ENCODE data around the gene MMP28. TPM values are rescaled to one million over a fixed set of nuclear protein-coding genes. Genes with fewer than 3 reads are reported as not detected.

Gene MMP28
- total RNA-seq, 1 experiment from 2014 or later, result not detected

DNA sequence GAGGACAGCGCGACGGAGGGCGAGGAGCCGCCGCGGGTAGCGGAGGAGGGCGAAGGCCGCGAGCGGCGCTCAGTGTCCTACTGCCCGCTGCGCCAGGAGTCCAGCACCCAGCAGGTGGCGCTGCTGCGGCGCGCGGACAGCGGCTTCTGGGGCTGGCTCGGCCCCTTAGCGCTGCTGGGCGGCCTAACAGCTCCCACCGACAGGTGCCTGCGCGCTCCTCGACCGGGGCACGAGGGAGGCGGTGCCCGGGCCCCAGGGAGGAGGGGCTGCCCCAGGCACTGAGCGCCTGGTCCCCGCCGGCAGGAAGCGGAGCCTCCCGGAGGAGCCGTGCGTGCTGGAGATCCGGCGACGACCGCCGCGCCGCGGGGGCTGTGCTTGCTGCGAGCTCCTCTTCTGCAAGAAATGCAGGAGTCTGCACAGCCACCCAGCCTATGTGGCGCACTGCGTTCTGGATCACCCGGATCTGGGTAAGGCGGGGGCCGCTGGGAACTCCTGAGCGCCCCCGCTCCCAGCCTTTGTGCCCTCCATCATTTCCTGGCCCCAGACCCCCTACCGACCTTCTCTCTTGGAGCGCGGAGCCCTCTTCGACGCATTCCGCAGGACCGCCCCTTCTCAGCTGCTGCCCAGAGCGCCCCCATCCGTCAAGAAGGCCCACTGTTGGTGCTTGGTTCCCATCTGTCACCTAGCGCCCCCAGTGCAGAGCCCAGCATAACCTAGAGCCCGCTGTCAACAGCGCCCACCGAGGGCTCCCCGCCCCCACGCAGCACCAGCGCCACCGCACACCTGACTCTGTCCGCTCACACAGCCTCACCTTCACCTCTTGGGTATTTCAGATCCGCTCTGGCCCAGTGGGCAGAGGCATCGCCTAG is 31.1 kb downstream of the MMP28 start:
- peak overlapping the region in 1 of 3 experiments; percentile 66; a peak in 3 of 7 replicates for H3K27ac Mint-ChIP-seq
- no peaks in the 10 kb centered on the region for H3K79me2 ChIP-seq (ENCODE audit: insufficient read depth, low read length)
- H2BK5ac ChIP-seq (ENCODE audit: insufficient read length, low read length), result no peak overlapping the region
- WGBS (ENCODE audit: extremely low coverage, insufficient read length, low lambda C conversion rate), result no CpG with 5 or more reads among the region's 75 CpGs
- no peaks in the 10 kb centered on the region for H3K9me3 ChIP-seq (ENCODE audit: control insufficient read depth, low read depth, low read length)
- no peak overlapping the region for H4K8ac ChIP-seq (replicated peaks; ENCODE audit: insufficient read length, low read depth, low read length)
- peaks cover 5% of the 10 kb centered on the region for H3K23me2 ChIP-seq (ENCODE audit: insufficient read length, low read depth, low read length, poor library complexity, severe bottlenecking)
- no peaks in the 10 kb centered on the region for H4K20me1 ChIP-seq (ENCODE audit: control insufficient read depth, insufficient read depth, insufficient read length)
- no peak overlapping the region for H2AK5ac ChIP-seq (ENCODE audit: insufficient read length, low read length)
- no peak overlapping the region for H4K5ac ChIP-seq (ENCODE audit: insufficient read length, low read depth, low read length)
- no peak overlapping the region for H3K23ac ChIP-seq (ENCODE audit: insufficient read length, low read depth, low read length)
- peaks cover 2% of the 10 kb centered on the region; the same call in 1 of the 2 replicates for H3K27me3 ChIP-seq (ENCODE audit: insufficient read depth, low read length)
- peak overlapping the region; percentile 39 for H3K4me2 ChIP-seq (ENCODE audit: insufficient read depth, insufficient read length, low read length)
- H2BK120ac ChIP-seq (ENCODE audit: low read depth, low read length, poor library complexity, severe bottlenecking), result no peak overlapping the region
- H3K4me1 ChIP-seq (ENCODE audit: insufficient read depth, low read length), result no peaks in the 10 kb centered on the region; the same call in 1 of the 2 replicates
- H3K4ac ChIP-seq (ENCODE audit: low read depth, low read length), result no peak overlapping the region
- H3K4me3 Mint-ChIP-seq, result peak overlapping the region; percentile 76 to 87
- no peak overlapping the region for H2BK12ac ChIP-seq (ENCODE audit: insufficient read length, low read depth, low read length)
- H3K27me3 Mint-ChIP-seq (ENCODE audit: low read depth), result peaks cover 28% of the 10 kb centered on the region
- H3T11ph ChIP-seq (ENCODE audit: low read length), result no peak overlapping the region
- peaks cover 14 to 17% of the 10 kb centered on the region in 2 experiments for H3K4me1 Mint-ChIP-seq
- TF ChIP-seq, protein P1, sequence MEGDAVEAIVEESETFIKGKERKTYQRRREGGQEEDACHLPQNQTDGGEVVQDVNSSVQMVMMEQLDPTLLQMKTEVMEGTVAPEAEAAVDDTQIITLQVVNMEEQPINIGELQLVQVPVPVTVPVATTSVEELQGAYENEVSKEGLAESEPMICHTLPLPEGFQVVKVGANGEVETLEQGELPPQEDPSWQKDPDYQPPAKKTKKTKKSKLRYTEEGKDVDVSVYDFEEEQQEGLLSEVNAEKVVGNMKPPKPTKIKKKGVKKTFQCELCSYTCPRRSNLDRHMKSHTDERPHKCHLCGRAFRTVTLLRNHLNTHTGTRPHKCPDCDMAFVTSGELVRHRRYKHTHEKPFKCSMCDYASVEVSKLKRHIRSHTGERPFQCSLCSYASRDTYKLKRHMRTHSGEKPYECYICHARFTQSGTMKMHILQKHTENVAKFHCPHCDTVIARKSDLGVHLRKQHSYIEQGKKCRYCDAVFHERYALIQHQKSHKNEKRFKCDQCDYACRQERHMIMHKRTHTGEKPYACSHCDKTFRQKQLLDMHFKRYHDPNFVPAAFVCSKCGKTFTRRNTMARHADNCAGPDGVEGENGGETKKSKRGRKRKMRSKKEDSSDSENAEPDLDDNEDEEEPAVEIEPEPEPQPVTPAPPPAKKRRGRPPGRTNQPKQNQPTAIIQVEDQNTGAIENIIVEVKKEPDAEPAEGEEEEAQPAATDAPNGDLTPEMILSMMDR (conservative IDR thresholded peaks at IDR 0.05), result peak; percentile 85
- peak; percentile 97 for DNase-seq
- H3K18ac ChIP-seq (ENCODE audit: insufficient read length, low read depth, low read length), result no peak overlapping the region
- H2BK20ac ChIP-seq (ENCODE audit: low read depth, low read length, poor library complexity, severe bottlenecking), result no peak overlapping the region
- no peak overlapping the region for H2AFZ ChIP-seq (ENCODE audit: low read length)
- no peaks in the 10 kb centered on the region for H3K79me1 ChIP-seq (ENCODE audit: insufficient read depth, low read depth, low read length, poor library complexity, severe bottlenecking)
- H3K9me3 Mint-ChIP-seq, result no peaks in the 10 kb centered on the region; a peak in 3 of 5 replicates
- no peaks in the 10 kb centered on the region; a peak in 2 of 7 replicates for H3K36me3 Mint-ChIP-seq (ENCODE audit: insufficient read depth in 1 of 3, low read depth in 3 of 3)
- H4K91ac ChIP-seq (ENCODE audit: insufficient read length, low read depth, low read length), result no peak overlapping the region
- H3K14ac ChIP-seq (ENCODE audit: insufficient read depth, low read length), result no peak overlapping the region
- no peak overlapping the region for H3K9ac ChIP-seq (ENCODE audit: extremely low read depth, insufficient read length, low read length)
- H3K56ac ChIP-seq (ENCODE audit: insufficient read length, low read depth, low read length), result no peak overlapping the region
- H3K27ac ChIP-seq (ENCODE audit: insufficient read length, low read depth, low read length), result no peak overlapping the region
- no peak overlapping the region for H2BK15ac ChIP-seq (ENCODE audit: low read depth, low read length)

Data from H9 (cell line).